Measurements from ENCODE around the gene NAV2.

The NAV2 gene

DNA sequence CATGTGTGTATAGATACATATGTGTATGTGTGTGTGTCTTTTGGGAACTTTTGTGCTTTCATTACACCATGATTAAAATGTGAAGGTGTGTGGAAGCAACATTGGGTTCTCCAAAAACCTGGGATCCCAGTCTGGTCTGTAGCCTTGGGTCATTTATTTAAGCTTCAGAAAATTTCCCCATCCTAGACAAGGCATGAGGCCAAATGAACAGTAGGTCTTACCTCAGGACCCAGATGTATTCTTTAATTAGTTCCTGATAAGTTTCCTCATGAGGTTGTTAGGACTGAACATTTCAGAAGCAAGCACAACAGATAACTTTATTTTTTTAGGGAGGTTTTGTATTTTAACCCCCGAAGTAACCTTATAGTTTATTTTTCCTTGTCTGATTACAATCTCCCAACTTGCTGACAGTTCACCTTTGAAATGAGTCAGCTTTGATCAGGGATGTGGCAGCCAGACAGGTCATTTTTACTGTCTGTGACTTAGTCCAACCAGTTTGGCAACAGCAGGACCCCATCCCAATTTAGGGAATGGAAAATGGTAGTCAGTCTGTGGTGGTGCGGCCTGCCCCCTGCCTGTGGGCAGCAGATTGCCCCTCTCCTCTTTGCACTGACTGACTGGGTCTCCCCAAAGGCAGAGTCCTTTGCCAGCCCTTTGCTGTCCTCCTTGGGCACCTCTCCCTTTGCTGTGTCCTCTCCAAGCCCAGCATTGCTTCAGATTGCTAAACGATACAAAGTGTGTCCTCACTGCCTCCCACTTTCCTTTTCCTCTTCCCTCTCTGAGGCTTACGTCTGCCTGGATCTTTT, 88.3 kb downstream of the NAV2 start:
- DNase-seq (ENCODE audit: low read depth): no peak

DNA sequence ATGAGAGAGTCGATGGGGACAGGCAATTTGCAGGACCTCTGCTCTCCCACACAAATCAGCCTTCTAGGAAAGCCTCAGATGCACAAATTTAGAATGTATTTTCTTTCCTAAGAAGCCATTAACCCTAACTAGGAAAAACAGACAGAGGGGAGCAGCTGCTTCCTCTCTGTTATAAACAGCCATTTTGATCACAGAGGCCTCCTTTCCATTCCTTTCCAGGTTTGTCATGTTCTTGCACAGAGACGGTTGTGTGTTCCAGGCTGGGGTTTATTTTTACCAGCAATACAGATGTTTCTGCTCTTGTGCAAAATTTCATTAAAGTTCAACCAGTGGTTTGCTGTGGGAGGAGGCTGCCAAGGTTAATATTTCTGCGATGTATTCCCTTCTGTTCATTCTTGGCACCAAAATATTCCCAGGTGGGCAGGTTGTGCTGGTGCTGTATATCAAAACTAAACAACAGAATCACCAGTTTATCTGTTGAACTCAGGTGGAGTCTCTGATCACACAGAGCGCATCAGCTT, 90.2 kb downstream of the NAV2 start:
- DNase-seq (ENCODE audit: low read depth): no peak
- TF ChIP-seq CTCF (IDR thresholded peaks at IDR 0.05; ENCODE audit: low read depth, low read length, missing control alignments): no peak
- H3K4me3 ChIP-seq (ENCODE audit: low read depth, low read length): no peak overlapping the region

More for the DNA sequence above, 88.3 kb downstream of the NAV2 start:
- TF ChIP-seq CTCF (IDR thresholded peaks at IDR 0.05; ENCODE audit: low read depth, low read length, missing control alignments): no peak
- no peak overlapping the region for H3K4me3 ChIP-seq (ENCODE audit: low read depth, low read length)

GRCh38 chr11:19803506-19803998, 90.9 kb downstream of the NAV2 start:
- no peak overlapping the region for H3K4me3 ChIP-seq (ENCODE audit: low read depth, low read length)
- no peak for DNase-seq (ENCODE audit: low read depth)
- no peak for TF ChIP-seq CTCF (IDR thresholded peaks at IDR 0.05; ENCODE audit: low read depth, low read length, missing control alignments)

- DNase-seq (ENCODE audit: low read depth): no peak
- H3K4me3 ChIP-seq (ENCODE audit: low read depth, low read length): no peak overlapping the region
- no peak for TF ChIP-seq CTCF (IDR thresholded peaks at IDR 0.05; ENCODE audit: low read depth, low read length, missing control alignments)
Observed at GRCh38 chr11:19805376-19805775, 92.7 kb downstream of the NAV2 start.

- no peak for TF ChIP-seq CTCF (IDR thresholded peaks at IDR 0.05; ENCODE audit: low read depth, low read length, missing control alignments)
- DNase-seq (ENCODE audit: low read depth): no peak
- H3K4me3 ChIP-seq (ENCODE audit: low read depth, low read length): no peak overlapping the region
Observed at GRCh38 chr11:19805827-19806226, 93.2 kb downstream of the NAV2 start.

- no peak overlapping the region for H3K4me3 ChIP-seq (ENCODE audit: low read depth, low read length)
Observed at GRCh38 chr11:19806251-19806650, 93.6 kb downstream of the NAV2 start.

More at GRCh38 chr11:19806251-19806650, 93.6 kb downstream of the NAV2 start:
- no peak for TF ChIP-seq CTCF (IDR thresholded peaks at IDR 0.05; ENCODE audit: low read depth, low read length, missing control alignments)
- no peak for DNase-seq (ENCODE audit: low read depth)
